Measurements from ENCODE around the gene ABHD2. TPM values are rescaled to one million over a fixed set of nuclear protein-coding genes. Genes with fewer than 3 reads are reported as not detected.

Gene ABHD2
- total and polyA plus RNA-seq, 2 donors (not counting 3 experiments of a cell fraction or from before 2014, with no cell fraction given), result 14.0 to 62.2 TPM

GRCh38 chr15:89150762-89151664 lies 62.8 kb downstream of the ABHD2 start:
- intact Hi-C loops (cut with micrococcal nuclease), result no loop called here
- FAIRE-seq, result no peak
- H3K9me3 ChIP-seq (replicated peaks; ENCODE audit: control insufficient read depth, insufficient read depth, low read length), result no peaks in the 10 kb centered on the region
- H3K9ac ChIP-seq (replicated peaks; ENCODE audit: extremely low read depth, insufficient read depth, low read length), result no peak overlapping the region
- no peaks in the 10 kb centered on the region for H3K79me2 ChIP-seq (ENCODE audit: control insufficient read depth, insufficient read depth, low read length)
- H3K4me2 ChIP-seq (ENCODE audit: insufficient read depth, low read length), result no peak overlapping the region
- CTCF ChIA-PET, result interaction anchor here (1.0 to 4.3 kb wide), 8 partner anchors 12 to 60 kb away, joined by 4 to 23 read pairs (median 8); no protein-coding TSS in a partner anchor
- no peak overlapping the region for H3K4me3 ChIP-seq (replicated peaks in 1 of 3; ENCODE audit: insufficient read depth in 1 of 3, low read depth in 1 of 3, low read length in 3 of 3)
- dilution Hi-C loops (cut with MboI; ENCODE audit: extremely low pct_ligation_motif_present, low sequenced_read_pairs), result loop anchor here (25.0 kb wide), 1 partner anchor 89 kb away; no protein-coding TSS in a partner anchor
- POLR2A ChIA-PET, result no interaction called here
- H3K4me1 ChIP-seq (ENCODE audit: control insufficient read depth, extremely low read depth, insufficient read depth, low read length), result peaks cover 8% of the 10 kb centered on the region
- no peak overlapping the region for H3K27ac ChIP-seq (ENCODE audit: insufficient read depth, low read depth, low read length)
- H3K36me3 ChIP-seq (ENCODE audit: control insufficient read depth in 2 of 2, extremely low read depth in 1 of 2, insufficient read depth in 2 of 2, low read length in 2 of 2), result peaks cover 2 to 5% of the 10 kb centered on the region in 2 experiments
- no peak for DNase-seq (ENCODE audit: low read depth, low spot score)
- H3K9me1 ChIP-seq (replicated peaks; ENCODE audit: control insufficient read depth, extremely low read depth, insufficient read depth, low read length), result no peaks in the 10 kb centered on the region
- TF ChIP-seq MYC (IDR thresholded peaks at IDR 0.05; ENCODE audit: low read depth, low read length) (no peak), POLR2AphosphoS5 (IDR thresholded peaks at IDR 0.05; ENCODE audit: insufficient read depth, low read depth, low read length) (no peak), GATA2 (IDR thresholded peaks at IDR 0.05; ENCODE audit: insufficient read depth, insufficient read length, low read depth, low read length) (no peak), FOS (IDR thresholded peaks at IDR 0.05; ENCODE audit: borderline replicate concordance, insufficient read depth, low read length) (no peak), JUN (IDR thresholded peaks at IDR 0.05; ENCODE audit: borderline replicate concordance, insufficient read depth, insufficient read length, low read depth) (no peak), EZH2 (IDR thresholded peaks at IDR 0.05; ENCODE audit: borderline replicate concordance, low read depth, low read length, severe bottlenecking) (no peak), CTCF (IDR thresholded peaks at IDR 0.05; ENCODE audit: extremely low read depth in 1 of 2, insufficient read depth in 1 of 2, low read depth in 1 of 2, low read length in 2 of 2) (no peak), POLR2A (IDR thresholded peaks at IDR 0.05; ENCODE audit: low read depth, low read length) (no peak), MAX (IDR thresholded peaks at IDR 0.05; ENCODE audit: insufficient read depth, insufficient read length) (no peak)
- no peak overlapping the region for H2AFZ ChIP-seq (ENCODE audit: low read depth, low read length)
- no peaks in the 10 kb centered on the region for H4K20me1 ChIP-seq (replicated peaks; ENCODE audit: control insufficient read depth, extremely low read depth, insufficient read depth, low read length)
- H3K27me3 ChIP-seq (ENCODE audit: control insufficient read depth in 2 of 2, insufficient read depth in 2 of 2, low read length in 2 of 2), result no peaks in the 10 kb centered on the region
- no TSS peak for BruUV-seq (replicated peaks)

All from endothelial cell of umbilical vein (primary cell).